Amniotic stem cell (primary cell): Measurements from ENCODE around the gene OR5I1.
"Not testable (repeated sequence)": the region's sequence is repeated elsewhere in the genome, so short reads cannot be mapped to it uniquely, and the experiment has no call there.

Source experiments
- DNase-seq: peaks from one replicate; lab custom pipeline; 2025; lab: John Stamatoyannopoulos, UW

The OR5I1 gene

GRCh38 chr11:55936300-55936699 lies at the start of gene OR5I1:
Gene OR5I1, minus strand, starts transcription at chr11:55936400. Its CDS starts 0 bp downstream, at chr11:55936400.
- DNase-seq, result no peak

- no peak for DNase-seq
These were observed 34.7 kb upstream of the OR5I1 start for GRCh38 chr11:55970935-55971334.

- DNase-seq, result no peak
These were observed 33.6 kb upstream of the OR5I1 start, which contains the start of gene OR10AG1 for GRCh38 chr11:55969845-55970244. Gene OR10AG1, minus strand, starts transcription at chr11:55969945. Its CDS starts 38 bp downstream, at chr11:55969907.

GRCh38 chr11:55967914-55968313 lies 31.7 kb upstream of the OR5I1 start:
- DNase-seq, result no peak

GRCh38 chr11:55966391-55966790 lies 30.2 kb upstream of the OR5I1 start:
- no peak for DNase-seq

GRCh38 chr11:55956521-55956920 lies 20.3 kb upstream of the OR5I1 start:
- no peak for DNase-seq

GRCh38 chr11:55949330-55949729 lies 13.1 kb upstream of the OR5I1 start:
- no peak for DNase-seq

- DNase-seq, result no peak
These were observed 6.7 kb upstream of the OR5I1 start for GRCh38 chr11:55942785-55943392.

GRCh38 chr11:55920537-55920936 lies 15.7 kb downstream of the OR5I1 start:
- DNase-seq, result no peak

- no peak for DNase-seq
These were observed 21.7 kb downstream of the OR5I1 start, which contains the start of gene OR5W2 for GRCh38 chr11:55914482-55914881. Gene OR5W2, minus strand, starts transcription at chr11:55914582. Its CDS starts 0 bp downstream, at chr11:55914582.

- no peak for DNase-seq
These were observed 33.9 kb downstream of the OR5I1 start for GRCh38 chr11:55902308-55902707.

- DNase-seq, result no peak
These were observed 41.0 kb downstream of the OR5I1 start for GRCh38 chr11:55895216-55895615.

- DNase-seq, result not testable (repeated sequence)
These were observed 50.7 kb downstream of the OR5I1 start for GRCh38 chr11:55885481-55885880.
